ENCODE results near the gene USP7.

DNA sequence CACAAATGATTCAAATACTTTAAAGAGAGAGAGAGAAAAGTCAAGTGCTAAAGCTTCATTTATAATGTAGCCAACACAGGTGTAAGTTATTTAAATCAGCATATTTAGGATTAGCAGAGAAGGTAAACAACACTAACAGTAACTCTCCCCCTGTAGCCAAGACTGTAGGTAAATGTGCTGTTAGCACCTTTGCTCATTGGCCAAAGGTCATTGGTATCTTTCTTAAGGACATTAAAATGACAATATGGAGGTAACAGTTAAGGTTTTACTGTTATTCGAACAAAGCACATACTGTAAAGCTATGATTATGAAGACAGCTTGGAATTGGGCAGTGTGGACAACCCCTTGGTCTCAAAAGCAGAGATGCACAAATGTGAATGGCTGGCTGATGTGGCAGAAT lies 52.9 kb downstream of the USP7 start:
- TF ChIP-seq, protein P1, sequence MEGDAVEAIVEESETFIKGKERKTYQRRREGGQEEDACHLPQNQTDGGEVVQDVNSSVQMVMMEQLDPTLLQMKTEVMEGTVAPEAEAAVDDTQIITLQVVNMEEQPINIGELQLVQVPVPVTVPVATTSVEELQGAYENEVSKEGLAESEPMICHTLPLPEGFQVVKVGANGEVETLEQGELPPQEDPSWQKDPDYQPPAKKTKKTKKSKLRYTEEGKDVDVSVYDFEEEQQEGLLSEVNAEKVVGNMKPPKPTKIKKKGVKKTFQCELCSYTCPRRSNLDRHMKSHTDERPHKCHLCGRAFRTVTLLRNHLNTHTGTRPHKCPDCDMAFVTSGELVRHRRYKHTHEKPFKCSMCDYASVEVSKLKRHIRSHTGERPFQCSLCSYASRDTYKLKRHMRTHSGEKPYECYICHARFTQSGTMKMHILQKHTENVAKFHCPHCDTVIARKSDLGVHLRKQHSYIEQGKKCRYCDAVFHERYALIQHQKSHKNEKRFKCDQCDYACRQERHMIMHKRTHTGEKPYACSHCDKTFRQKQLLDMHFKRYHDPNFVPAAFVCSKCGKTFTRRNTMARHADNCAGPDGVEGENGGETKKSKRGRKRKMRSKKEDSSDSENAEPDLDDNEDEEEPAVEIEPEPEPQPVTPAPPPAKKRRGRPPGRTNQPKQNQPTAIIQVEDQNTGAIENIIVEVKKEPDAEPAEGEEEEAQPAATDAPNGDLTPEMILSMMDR (IDR thresholded peaks at IDR 0.05; ENCODE audit: insufficient read depth, low read length), result no peak
- no peak for TF ChIP-seq POLR2AphosphoS5 (IDR thresholded peaks at IDR 0.05; ENCODE audit: low read depth)
- TF ChIP-seq, protein P2, sequence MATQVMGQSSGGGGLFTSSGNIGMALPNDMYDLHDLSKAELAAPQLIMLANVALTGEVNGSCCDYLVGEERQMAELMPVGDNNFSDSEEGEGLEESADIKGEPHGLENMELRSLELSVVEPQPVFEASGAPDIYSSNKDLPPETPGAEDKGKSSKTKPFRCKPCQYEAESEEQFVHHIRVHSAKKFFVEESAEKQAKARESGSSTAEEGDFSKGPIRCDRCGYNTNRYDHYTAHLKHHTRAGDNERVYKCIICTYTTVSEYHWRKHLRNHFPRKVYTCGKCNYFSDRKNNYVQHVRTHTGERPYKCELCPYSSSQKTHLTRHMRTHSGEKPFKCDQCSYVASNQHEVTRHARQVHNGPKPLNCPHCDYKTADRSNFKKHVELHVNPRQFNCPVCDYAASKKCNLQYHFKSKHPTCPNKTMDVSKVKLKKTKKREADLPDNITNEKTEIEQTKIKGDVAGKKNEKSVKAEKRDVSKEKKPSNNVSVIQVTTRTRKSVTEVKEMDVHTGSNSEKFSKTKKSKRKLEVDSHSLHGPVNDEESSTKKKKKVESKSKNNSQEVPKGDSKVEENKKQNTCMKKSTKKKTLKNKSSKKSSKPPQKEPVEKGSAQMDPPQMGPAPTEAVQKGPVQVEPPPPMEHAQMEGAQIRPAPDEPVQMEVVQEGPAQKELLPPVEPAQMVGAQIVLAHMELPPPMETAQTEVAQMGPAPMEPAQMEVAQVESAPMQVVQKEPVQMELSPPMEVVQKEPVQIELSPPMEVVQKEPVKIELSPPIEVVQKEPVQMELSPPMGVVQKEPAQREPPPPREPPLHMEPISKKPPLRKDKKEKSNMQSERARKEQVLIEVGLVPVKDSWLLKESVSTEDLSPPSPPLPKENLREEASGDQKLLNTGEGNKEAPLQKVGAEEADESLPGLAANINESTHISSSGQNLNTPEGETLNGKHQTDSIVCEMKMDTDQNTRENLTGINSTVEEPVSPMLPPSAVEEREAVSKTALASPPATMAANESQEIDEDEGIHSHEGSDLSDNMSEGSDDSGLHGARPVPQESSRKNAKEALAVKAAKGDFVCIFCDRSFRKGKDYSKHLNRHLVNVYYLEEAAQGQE (IDR thresholded peaks at IDR 0.05; ENCODE audit: insufficient replicate concordance, low read depth), result no peak
- TF ChIP-seq GABPA (IDR thresholded peaks at IDR 0.05; ENCODE audit: low read depth), result no peak

Measured in HL-60 (cell line).